T-helper 1 cell treated with Interleukin-12 subunit alpha and Interleukin-12 subunit beta and Interleukin-4 antibody, amounts not matched to agents 30 ng/mL and 1 ng/mL, for 36 hours (primary cell): Measurements from ENCODE around the gene RTP1. TPM values are rescaled to one million over a fixed set of nuclear protein-coding genes. Genes with fewer than 3 reads are reported as not detected.
"Not testable (repeated sequence)": the region's sequence is repeated elsewhere in the genome, so short reads cannot be mapped to it uniquely, and the experiment has no call there.

Experiments
- intact Hi-C: fragments of 100-400 bp; cut with micrococcal nuclease; formaldehyde crosslinking; loops from one replicate; pipeline ENCODE4 v1.15.1; 2024
- total RNA-seq: library from RNA; stranded (reverse); gene quantifications from 2 replicates; pipeline ENCODE4 v1.2.3, GENCODE V29; 2022

The RTP1 gene, protein sequence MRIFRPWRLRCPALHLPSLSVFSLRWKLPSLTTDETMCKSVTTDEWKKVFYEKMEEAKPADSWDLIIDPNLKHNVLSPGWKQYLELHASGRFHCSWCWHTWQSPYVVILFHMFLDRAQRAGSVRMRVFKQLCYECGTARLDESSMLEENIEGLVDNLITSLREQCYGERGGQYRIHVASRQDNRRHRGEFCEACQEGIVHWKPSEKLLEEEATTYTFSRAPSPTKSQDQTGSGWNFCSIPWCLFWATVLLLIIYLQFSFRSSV
- not detected in 2 replicates for total RNA-seq

DNA sequence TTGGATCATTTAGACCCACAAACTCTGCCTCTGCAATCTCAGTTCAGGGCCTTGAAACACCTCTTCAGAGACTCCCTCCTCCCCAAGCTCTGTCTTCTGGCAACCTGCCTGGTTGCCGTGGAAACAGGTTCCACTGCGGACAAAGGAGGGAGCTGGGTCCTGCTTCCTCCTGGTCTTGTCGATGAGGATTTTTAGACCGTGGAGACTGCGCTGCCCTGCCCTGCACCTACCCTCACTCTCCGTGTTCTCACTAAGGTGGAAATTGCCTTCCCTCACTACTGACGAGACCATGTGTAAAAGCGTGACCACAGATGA lies at the start of gene RTP1:
Gene RTP1 (plus strand): TSS at position 152 of the 315 bp plus-strand sequence. CDS start 30 bp downstream, at position 182.
- intact Hi-C loops = no loop called here

DNA sequence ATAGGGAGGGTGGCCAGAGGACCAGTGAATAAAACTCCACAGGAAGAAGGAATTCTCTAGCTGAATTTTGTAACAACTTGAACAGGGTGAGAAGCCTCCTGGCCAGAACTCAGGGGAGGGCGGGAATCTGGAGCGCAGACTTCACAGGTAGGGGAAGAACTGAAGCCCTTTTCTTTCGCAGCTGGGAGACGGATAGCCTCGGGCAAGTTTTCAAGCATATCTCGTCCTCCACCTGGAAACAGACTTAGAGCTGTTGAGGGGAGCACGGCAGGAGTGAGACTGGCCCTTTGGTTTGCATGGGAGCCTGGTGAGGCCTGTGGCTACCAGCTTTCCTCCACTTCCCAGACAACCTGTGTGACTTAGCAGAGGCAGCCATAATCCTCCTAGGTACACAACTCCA lies 47.1 kb upstream of the RTP1 start:
- intact Hi-C loops = loop anchor here (1.0 kb wide), 3 partner anchors 11 to 301 kb away; partner anchors contain the start of gene RPL39L

DNA sequence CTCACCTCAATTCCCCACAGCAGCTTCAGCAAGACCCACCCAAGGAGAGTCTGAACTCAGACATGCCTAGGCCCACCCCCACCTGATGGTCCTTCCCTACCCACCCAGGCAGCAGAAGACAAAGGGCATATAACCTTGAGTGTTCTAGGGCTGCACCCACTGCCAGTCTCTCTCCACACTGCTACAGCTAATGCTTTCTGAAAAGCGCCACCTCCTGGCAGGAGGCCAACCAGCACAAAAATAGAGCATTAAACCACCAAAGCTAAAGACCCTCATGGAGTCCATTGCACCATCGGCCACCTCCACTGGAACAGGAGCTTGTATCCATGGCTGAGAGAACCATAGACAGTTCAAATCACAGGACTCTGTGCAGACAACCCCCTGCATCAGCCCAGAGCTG lies 46.7 kb upstream of the RTP1 start:
- intact Hi-C loops = loop anchor here (1.0 kb wide), 3 partner anchors 11 to 301 kb away; partner anchors contain the start of gene RPL39L

DNA sequence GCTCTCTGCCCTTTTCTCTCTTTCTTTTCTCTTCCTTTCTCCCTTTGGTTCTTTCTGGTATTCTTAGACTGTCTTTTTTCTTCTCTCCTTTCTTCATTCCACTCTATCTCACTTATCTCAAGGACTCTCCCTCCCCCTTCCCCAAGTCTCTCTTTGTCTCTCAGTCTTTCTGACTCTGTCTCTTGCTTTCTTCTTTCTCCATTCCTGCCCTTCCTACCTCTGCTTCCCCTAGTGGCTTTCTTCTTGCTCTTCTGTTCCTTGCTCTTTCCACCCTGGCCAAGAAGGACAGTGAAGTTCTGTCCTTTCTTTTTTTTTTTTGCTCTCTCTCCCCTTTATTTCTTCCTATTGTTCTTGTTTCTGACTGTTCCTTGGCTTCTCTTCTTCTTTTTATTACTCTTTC lies 35.7 kb upstream of the RTP1 start:
- intact Hi-C loops = loop anchor here (10.0 kb wide), 1 partner anchor 1187 kb away; no protein-coding TSS in a partner anchor

DNA sequence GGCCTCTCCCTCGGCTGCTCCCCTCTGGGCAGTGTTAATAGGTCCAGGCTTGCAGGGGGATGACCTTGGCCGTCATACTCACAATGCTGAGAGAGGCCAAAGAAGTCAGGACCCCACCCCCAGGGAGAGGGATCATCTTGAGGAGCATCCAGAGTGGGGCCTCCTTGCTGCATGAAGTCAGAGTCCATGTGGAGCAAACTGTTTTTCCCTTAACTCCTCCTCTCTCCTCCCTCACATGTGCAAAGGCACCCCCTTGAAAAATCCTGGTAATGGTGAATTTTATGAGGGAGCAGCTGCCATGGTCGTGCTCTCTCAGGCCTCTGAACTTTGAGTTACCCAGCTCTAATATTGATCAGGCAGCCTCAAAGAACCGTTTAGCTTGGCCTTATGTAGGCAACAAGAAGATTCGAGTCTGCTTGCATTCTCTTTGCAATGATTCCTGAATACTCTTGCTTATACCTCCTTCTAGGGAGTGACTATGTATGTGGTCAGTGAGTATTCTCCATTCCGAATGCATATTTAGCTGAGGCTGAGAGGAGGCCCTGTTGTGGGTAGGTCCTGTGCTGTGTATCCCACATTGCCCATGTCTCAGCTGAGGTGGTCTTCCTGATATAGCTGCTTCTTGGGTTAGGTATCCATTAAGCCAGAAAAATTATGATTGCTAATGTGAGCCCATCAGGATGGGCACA lies 34.9 kb upstream of the RTP1 start:
- intact Hi-C loops = loop anchor here (10.0 kb wide), 1 partner anchor 1188 kb away; no protein-coding TSS in a partner anchor

DNA sequence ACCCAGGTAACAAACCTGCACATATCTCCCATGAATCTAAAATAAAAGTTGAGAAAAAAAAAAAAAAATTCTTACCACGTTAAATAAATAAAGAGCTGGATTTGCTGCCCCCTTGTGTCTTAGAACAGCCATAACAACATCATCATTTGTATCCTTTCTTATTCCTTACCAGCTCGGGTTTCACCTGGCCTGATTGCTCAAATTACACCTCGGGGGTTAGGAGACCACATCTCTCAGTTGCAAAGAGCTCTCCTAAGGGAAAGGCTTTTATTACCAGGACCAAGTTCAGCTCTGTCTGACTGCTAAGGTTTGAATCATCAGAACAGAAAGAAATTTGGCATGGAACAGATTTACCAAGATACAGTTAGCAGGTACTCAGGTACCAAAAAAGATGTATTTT lies 32.1 kb upstream of the RTP1 start:
- intact Hi-C loops = loop anchor here (1.0 to 10.0 kb wide), 10 partner anchors 26 to 1190 kb away; partner anchors contain the start of genes RFC4 and RPL39L

DNA sequence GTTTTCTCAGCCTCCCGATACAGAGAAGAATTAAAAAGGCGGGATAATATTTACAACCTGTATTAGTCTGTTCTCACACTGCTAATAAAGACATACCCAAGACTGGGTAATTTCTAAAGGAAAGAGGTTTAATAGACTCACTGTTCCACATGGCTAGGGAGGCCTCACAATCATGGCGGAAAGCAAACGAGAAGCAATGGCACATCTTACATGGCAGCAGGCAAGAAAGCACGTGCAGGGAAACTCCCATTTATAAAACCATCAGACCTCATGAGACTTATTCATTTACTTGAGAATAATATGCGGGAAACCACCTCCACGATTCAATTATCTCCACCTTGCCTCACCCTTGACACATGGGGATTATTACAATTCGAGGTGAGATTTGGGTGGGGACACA lies 30.5 kb upstream of the RTP1 start:
- intact Hi-C loops = loop anchor here (10.0 kb wide), 1 partner anchor 1192 kb away; no protein-coding TSS in a partner anchor

DNA sequence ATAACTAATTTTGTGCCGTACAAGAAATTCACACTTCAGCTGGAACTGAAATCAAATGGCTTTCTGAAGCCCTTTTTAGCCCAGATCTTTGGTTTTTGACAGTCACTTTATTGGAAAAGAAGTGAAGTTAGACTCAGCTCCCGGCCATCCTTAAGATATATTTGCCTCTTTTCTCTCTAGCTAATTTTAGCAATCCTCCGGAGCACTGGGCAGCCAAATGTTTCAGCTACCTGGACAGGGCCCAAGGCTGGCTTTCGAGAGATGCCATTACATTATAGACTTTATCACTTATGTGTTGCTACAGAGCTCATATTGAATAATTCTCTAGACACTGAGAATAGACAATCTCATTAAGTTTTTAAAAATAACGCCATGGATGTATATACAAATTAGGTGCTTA lies 29.5 kb upstream of the RTP1 start:
- intact Hi-C loops = loop anchor here (10.0 kb wide), 1 partner anchor 1193 kb away; no protein-coding TSS in a partner anchor

DNA sequence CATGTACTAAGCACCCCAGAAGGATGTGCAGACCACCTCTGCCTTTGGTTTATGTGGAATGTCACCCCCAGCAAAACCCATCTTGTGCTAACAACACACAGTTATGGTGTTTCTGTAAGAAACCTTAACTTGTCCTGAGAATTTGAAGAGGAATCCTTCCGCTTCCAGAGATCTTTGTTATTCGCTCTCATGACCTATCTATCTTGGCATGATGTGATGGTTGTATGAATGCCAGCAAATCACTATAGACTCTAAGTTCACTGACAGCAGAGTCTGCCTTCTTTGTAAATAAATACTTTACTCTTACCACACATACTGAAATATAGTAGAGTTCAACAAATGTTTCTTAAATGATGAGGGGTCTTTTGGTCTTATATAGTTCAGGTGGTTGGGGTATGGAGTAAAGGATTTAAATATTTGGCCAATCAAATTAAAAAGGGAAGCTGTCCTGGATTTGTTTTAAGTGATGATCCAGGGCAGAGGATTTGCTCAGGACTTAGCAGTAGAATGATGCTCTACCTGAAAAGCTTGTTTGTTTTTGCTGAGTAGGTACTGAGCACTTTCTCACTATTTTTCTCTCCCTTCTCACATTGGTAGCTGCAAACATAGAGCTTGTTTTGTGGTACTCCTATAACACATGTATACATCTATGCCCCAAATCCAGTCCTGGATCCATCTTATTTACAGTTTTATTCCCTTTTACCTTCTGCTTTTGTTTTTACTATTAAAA lies 27.9 kb upstream of the RTP1 start:
- intact Hi-C loops = loop anchor here (10.0 kb wide), 1 partner anchor 1195 kb away; no protein-coding TSS in a partner anchor

DNA sequence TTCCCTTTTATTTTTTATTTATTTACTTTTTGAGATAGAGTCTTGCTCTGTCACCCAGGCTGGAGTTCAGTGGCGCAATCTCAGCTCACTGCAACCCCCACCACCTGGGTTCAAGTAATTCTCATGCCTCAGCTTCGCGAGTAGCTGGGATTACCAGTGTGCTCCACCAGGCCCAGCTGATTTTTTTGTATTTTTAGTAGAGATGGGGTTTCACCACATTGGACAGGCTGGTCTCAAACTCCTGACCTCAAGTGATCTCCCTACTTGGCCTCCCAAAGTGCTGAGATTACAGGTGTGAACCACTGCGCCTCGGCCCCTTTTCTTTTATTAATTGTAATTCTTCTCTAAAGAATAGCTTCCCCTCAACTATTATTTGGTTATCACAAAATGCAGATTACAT lies 26.4 kb upstream of the RTP1 start:
- intact Hi-C loops = not testable (repeated sequence)

DNA sequence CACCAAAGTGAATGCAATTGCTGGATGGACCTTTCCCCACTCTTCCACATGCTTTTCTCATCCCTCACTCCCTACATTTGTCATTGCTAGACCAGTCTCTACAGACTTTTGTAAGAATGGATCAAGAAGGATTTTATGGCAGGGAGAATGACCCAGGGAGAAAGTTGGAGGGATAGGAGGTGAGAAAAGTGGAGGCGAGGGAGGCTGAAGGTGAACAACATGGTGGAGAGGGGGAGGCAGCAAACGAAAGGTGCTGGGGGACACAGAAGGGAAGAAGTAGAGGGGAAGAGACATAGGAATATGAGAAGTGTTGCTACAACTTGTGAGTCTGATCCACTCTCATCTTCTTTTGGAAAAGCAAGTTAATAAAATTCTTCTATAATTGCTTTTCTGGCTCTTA lies 24.4 kb upstream of the RTP1 start:
- intact Hi-C loops = no loop called here

DNA sequence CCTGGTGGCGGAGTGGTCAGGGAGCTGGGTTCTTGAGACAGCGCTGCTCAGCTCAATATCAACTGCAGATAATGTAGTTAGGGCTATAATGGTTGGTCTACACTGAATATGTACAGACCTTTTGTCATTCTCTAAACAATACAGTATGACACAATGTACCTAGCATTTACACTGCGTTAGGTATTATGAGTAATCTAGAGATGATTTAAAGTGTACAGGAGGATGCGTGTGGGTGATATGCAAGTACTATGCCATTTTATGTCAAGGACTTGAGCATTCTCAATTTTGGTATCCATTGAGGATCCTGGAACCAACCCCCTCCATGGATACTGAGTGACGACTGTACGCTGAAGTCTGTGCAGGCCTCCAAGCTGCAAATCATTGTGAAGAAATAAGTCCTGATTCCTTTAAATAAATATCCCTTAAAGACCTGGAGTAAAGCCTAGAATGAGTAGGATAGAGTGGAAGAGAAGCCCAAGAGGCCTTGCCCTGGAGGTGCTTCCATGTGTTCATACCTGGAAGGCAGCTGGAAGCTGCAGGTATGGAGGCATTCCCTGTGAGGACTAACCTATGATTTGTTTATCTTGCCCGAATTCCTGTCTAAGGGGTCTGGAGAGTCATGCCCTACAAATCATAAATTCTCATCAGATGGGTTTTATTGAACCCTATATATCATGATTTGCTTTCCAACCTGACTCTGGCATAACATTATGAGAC lies 15.7 kb upstream of the RTP1 start:
- intact Hi-C loops = no loop called here

DNA sequence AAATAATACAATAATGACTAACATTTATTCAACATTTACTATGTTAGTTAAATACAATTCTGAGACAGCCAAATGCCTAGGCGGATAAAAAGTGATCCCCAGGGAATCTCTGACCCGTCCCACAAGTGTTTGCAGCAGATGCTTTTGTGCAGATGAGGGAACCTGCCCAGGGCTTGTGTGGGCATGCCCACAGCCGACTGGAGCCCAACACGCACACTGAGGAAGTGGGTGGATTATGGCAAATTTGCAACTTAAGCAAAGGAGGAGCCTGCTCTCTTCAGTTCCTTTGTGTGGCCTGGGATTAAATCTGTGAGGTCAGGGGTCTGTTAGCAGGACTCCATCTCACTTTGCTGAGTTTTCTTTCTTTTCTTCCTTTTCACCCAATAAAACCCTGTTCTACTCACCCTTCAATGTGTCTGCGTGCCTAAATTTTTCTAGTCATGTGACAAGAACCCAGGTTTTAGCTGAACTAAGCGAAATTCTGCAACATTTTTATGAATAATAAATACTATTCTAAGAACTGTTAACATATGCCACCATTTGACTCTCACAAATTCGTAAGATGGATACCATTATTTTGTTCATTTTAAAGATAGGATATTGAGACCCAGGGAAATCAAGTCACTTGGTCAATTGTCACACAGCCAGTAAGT lies 13.9 kb upstream of the RTP1 start:
- intact Hi-C loops = no loop called here

DNA sequence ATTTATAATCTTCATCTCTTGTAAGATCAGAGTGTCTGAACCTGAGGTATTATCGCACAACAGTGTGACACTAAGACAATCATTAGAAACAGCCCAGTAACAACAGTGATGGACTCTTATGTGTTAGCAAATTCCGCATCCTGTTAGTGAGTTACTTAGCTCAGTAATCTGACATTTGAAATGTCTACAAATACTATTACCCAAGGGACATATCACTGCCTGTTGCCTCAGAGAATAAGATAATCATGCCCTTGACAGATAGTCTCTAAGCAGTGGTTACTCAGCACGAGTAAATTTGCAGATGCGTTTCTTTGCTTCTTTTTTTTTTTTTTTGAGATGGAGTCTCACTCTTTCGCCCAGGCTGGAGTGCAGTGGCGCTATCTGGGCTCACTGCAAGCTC lies 13.4 kb upstream of the RTP1 start:
- intact Hi-C loops = no loop called here

DNA sequence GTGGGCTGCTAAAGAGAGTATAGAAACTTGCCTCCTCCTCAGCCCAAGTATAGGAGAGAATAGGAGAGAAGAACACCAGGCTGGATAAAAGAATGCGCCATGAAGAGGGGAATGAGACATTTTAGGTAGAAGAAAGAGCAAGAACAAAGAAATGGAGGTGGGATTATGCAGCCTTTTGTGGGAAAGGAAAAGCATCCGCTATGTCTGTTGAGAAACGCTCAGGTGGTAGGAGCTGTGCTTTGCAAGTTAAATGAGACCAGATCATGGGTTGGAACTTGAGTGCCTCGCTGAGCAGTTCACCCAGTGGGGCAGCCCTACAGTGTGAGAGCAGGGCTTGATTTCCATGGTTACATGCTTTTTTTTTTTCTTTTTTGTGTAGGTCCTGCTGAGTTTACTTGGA lies 11.5 kb upstream of the RTP1 start:
- intact Hi-C loops = no loop called here

DNA sequence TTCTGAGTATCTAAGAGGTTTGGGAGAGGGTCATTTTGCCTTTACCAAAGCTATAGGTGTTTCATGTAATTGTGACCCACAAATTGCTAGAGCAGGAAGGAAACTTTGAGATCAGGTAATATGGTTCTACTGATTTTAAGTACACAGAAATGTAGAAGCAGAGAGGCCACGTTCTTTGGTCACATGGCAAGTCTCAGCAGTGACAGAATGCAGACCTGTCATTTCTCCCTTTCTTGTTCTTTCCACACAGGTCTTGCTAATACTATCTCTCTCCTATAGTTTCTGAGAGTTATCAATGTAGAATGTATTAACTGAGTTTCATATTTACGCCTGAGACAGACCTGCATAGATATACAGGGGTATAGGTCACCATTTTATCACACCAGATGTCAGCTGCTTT lies 10.9 kb upstream of the RTP1 start:
- intact Hi-C loops = no loop called here

DNA sequence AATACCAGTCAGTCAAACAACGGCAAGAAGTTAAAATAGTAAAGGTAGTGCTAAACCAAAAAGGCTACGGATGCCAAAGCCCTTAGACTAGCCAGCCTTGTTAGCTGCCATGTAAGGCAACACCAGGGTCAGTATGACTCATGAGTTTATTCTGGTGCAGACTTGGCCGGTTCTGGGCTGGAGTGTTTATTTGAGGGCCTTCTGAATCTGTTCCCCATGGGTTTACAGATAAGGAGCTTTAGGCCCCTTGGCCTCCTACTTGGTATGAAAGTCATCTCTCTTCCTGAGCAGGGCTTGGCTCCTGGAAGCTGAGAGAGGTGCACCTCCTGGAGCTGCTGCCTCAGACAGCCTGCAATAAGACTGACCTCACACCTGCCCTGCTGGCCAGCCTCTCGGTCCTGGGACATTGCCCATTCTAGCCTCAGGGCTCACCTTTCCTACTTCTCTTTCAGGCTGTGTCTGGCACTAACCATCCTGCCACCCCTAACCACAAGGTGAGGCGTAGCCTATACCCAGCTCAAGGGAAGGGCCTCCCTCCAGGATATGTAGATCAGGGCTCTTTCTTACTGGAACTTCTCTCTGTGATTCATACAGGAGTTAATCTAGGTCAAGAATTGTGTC lies 10.4 kb upstream of the RTP1 start:
- intact Hi-C loops = no loop called here

DNA sequence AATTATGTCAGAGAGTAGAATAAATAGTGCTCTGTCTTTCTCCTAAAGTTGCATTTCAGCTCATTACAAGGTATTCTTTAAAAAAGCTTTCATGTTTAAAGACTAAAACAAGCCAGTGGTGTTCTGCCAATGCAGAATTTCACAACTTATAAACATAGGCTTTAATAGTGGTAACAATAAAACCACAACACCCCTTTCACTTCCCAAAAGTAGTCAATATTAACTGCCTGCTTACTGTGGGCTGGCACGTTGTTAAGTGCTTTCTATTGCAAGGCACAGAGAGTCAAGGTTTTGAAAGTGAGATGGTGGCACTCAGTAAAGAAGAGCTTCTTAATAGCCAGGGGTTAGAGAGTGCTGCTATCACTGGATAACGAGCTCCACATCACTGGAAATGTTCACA lies 8.4 kb upstream of the RTP1 start:
- intact Hi-C loops = no loop called here

DNA sequence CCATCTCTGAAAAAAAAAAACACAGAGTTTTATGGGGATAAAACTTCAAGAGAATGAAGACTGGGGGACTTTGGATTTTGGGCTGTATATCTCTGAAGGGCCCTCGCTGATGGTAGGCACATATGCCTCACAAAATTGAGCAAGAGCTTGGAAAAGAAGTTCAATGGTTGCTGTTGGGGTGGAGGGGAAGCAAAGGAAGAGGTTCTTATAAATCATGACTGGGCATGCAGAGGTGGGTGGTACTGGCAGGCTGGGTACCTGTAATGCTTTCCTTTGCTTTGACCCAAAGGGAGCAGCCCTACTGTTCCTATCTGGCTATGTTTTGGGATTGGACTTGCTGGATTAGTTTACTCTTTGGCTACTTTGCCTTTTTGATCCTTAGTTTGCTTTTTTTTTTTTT lies 6.0 kb upstream of the RTP1 start:
- intact Hi-C loops = no loop called here

DNA sequence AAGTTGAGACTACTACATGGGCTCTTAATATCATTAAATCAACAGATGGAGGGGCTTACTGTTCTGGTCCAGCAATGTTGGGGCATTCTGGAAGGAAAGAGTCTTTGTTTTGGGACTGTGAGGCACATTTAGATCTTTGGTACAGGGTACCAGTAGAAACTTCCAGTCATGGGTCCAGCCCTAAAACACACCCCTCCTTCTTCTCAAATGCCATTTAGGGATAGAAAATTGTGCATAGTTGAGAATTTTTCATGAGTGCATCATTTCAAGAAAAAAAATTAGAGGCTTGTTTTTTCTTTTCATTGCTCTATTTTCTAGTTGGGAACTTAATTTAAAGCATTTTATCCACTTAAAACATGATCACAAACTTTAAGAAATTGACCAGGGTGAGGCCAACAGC lies 4.1 kb upstream of the RTP1 start:
- intact Hi-C loops = no loop called here
